Hematopoietic multipotent progenitor cell treated with erythropoietin and hydrocortisone succinate and interleukin-3 and kit ligand, for 15 days (in vitro differentiated cells): ENCODE measurements around the gene PATZ1.

Experiments used
- DNase-seq: peaks from one replicate; pipeline ENCODE4 v3.0.0-alpha.2; 2015; ENCODE audit warnings: low spot score

Gene PATZ1

GRCh38 chr22:31279821-31280505, 66.2 kb downstream of the PATZ1 start:
- DNase-seq: no peak

- DNase-seq: no peak
Observed at GRCh38 chr22:31279327-31279669, 66.8 kb downstream of the PATZ1 start.

- no peak for DNase-seq
Observed at GRCh38 chr22:31278626-31279326, 67.4 kb downstream of the PATZ1 start.

DNA sequence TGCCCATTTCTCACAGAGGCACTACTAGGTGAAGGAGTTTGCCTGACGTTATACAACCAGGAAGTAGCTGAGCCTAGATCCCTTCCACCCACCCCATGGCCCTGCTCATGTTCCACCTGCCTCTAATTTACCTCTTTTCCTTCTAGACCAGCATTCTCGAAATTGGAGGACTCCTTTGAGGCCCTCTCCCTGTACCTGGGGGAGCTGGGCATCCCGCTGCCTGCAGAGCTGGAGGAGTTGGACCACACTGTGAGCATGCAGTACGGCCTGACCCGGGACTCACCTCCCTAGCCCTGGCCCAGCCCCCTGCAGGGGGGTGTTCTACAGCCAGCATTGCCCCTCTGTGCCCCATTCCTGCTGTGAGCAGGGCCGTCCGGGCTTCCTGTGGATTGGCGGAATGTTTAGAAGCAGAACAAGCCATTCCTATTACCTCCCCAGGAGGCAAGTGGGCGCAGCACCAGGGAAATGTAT, 68.0 kb downstream of the PATZ1 start:
- DNase-seq: no peak

- DNase-seq: no peak
Observed at GRCh38 chr22:31277741-31278140, 68.4 kb downstream of the PATZ1 start.

GRCh38 chr22:31276426-31277167, 69.5 kb downstream of the PATZ1 start:
- DNase-seq: no peak
